HCT116 (cell line): ENCODE results near the gene PRSS21. TPM values are rescaled to one million over a fixed set of nuclear protein-coding genes. Genes with fewer than 3 reads are reported as not detected.

ENCODE experiments used
- ATAC-seq: fragments of 200-7000 bp; cut with Tn5 transposase; 2 replicates; pipeline ENCODE4 v1.9.1; 2020; ENCODE audit warnings: mild to moderate bottlenecking, moderate library complexity
- BruUV-seq: library from RNA; stranded (reverse); fragments of 400-500 nt; replicated peaks from 2 replicates; lab custom pipeline; 2021; lab: Mats Ljungman, UMichigan
- CTCF ChIA-PET: fragments of 300-600 bp; sonication (Branson Sonifier 250); formaldehyde crosslinking; loops from one replicate; lab custom pipeline; 2021; ENCODE audit warnings: antibody characterized with exemption; lab: Charles Lee
- POLR2A ChIA-PET: fragments of 300-600, 350-600 bp; sonication (Branson Sonifier 250); formaldehyde crosslinking; loops from one replicate; lab custom pipeline; 2021; ENCODE audit warnings: antibody characterized with exemption; lab: Charles Lee
- RAD21 ChIA-PET, 2 experiments: fragments of 300-600 bp; sonication (Branson Sonifier 250); formaldehyde crosslinking; loops; one replicate each; lab custom pipeline; 2023; ENCODE audit warnings: low total read pairs in 2 of 2; ENCODE audit not compliant: uncharacterized antibody in 2 of 2, unreplicated experiment in 2 of 2, low non-redundant PET in 1 of 2; lab: Charles Lee
- DNase-seq: peaks from one replicate; pipeline ENCODE4 v3.0.0-alpha.2; 2010; ENCODE audit warnings: low read depth, low spot score
- H2AFZ ChIP-seq: fragments of 200-600 bp; shearing (Covaris generic), sonication (generic); 2 replicates; pipeline ENCODE4 v1.6.1; 2017; ENCODE audit warnings: low read depth, mixed run types, mixed read lengths, antibody characterized with exemption, low read length; ENCODE audit not compliant: poor library complexity, severe bottlenecking
- H3K27ac ChIP-seq: 2 replicates; pipeline ENCODE4 v1.5.1; 2012; ENCODE audit warnings: low read depth, low read length
- H3K27me3 ChIP-seq: fragments of 200-600 bp; sonication (generic); 2 replicates; pipeline ENCODE4 v1.6.1; 2016; ENCODE audit warnings: mixed run types, low read length, mixed read lengths; ENCODE audit not compliant: insufficient read depth
- H3K36me3 ChIP-seq, 2 experiments: fragments of 200-500 bp in 1 of 2; fragments of 200-600 bp in 1 of 2; sonication (Bioruptor generic) in 1 of 2; sonication (generic) in 1 of 2; 2 replicates each; pipeline versions ENCODE4 v1.5.1 to v1.6.1; 2014 to 2016; ENCODE audit warnings: low read length in 2 of 2, inconsistent platforms in 1 of 2, mixed read lengths in 1 of 2, mixed run types in 1 of 2; ENCODE audit not compliant: insufficient read depth in 2 of 2, control insufficient read depth in 1 of 2
- H3K4me1 ChIP-seq, 2 experiments: fragments of 200-600 bp in 1 of 2; sonication (generic) in 1 of 2; 2 replicates each; pipeline versions ENCODE4 v1.5.1 to v1.6.1; 2012 to 2017; ENCODE audit warnings: low read length in 2 of 2, inconsistent platforms in 1 of 2, mild to moderate bottlenecking in 1 of 2, mixed read lengths in 1 of 2, mixed run types in 1 of 2, moderate library complexity in 1 of 2; ENCODE audit not compliant: insufficient read depth in 2 of 2, control insufficient read depth in 1 of 2
- H3K4me2 ChIP-seq: fragments of 200-600 bp; sonication (generic); 2 replicates; pipeline ENCODE4 v1.6.1; 2017; ENCODE audit warnings: mixed run types, low read length, mixed read lengths
- H3K4me3 ChIP-seq, 2 experiments: fragments of 200-600 bp in 1 of 2; sonication (generic) in 1 of 2; replicated peaks in 1 of 2; 2 replicates each; pipeline ENCODE4 v1.5.1; 2011 to 2016; ENCODE audit warnings: low read length in 2 of 2, control low read depth in 1 of 2, low read depth in 1 of 2, mild to moderate bottlenecking in 1 of 2, mixed read lengths in 1 of 2, mixed run types in 1 of 2
- H3K79me2 ChIP-seq: fragments of 200-600 bp; sonication (generic); 2 replicates; pipeline ENCODE4 v1.6.1; 2017; ENCODE audit warnings: mild to moderate bottlenecking, mixed run types, low read length, moderate library complexity, mixed read lengths; ENCODE audit not compliant: insufficient read depth
- H3K9ac ChIP-seq: fragments of 200-600 bp; sonication (generic); 2 replicates; pipeline ENCODE4 v1.6.1; 2016; ENCODE audit warnings: low read length, mixed read lengths
- H3K9me2 ChIP-seq: fragments of 200-600 bp; sonication (generic), shearing (Covaris generic); 2 replicates; pipeline ENCODE4 v1.6.1; 2017; ENCODE audit warnings: mixed run types, mild to moderate bottlenecking, moderate library complexity; ENCODE audit not compliant: insufficient read depth
- H3K9me3 ChIP-seq, 2 experiments: fragments of 200-500 bp in 1 of 2; fragments of 200-600 bp in 1 of 2; sonication (Bioruptor generic) in 1 of 2; sonication (generic) in 1 of 2; 2 replicates each; pipeline ENCODE4 v1.6.1; 2014 to 2017; ENCODE audit warnings: low read length in 2 of 2, mixed read lengths in 2 of 2, inconsistent platforms in 1 of 2, low read depth in 1 of 2, mild to moderate bottlenecking in 1 of 2, mixed run types in 1 of 2, moderate library complexity in 1 of 2; ENCODE audit not compliant: control insufficient read depth in 1 of 2, insufficient read depth in 1 of 2
- H4K20me1 ChIP-seq: fragments of 200-600 bp; sonication (generic), shearing (Covaris generic); 2 replicates; pipeline ENCODE4 v1.6.1; 2017; ENCODE audit warnings: mixed run types, mild to moderate bottlenecking, moderate library complexity; ENCODE audit not compliant: insufficient read depth
- CBX3 ChIP-seq: IDR thresholded peaks from 2 replicates; pipeline ENCODE4 v1.6.1; 2012; ENCODE audit warnings: low read depth
- CEBPB ChIP-seq: IDR thresholded peaks from 2 replicates; pipeline ENCODE4 v1.6.1; 2012; ENCODE audit warnings: low read depth
- ELF1 ChIP-seq: IDR thresholded peaks from 2 replicates; pipeline ENCODE4 v1.6.1; 2012; ENCODE audit warnings: low read depth, borderline replicate concordance
- EZH2phosphoT487 ChIP-seq: fragments of 200-600 bp; IDR thresholded peaks from 2 replicates; pipeline ENCODE4 v1.6.1; 2018; ENCODE audit warnings: antibody characterized with exemption, borderline replicate concordance
- JUND ChIP-seq: IDR thresholded peaks from 2 replicates; pipeline ENCODE4 v1.6.1; 2012
- MAX ChIP-seq: IDR thresholded peaks from 2 replicates; pipeline ENCODE4 v1.6.1; 2012
- POLR2A ChIP-seq: IDR thresholded peaks from 2 replicates; pipeline ENCODE4 v1.7.0; 2011; ENCODE audit warnings: borderline replicate concordance; ENCODE audit not compliant: insufficient read depth, insufficient read length; ENCODE audit errors: extremely low read depth
- POLR2AphosphoS5 ChIP-seq: IDR thresholded peaks from 2 replicates; pipeline ENCODE4 v1.6.1; 2011; ENCODE audit warnings: mild to moderate bottlenecking, low read depth, low read length, moderate library complexity
- REST ChIP-seq: IDR thresholded peaks from 2 replicates; pipeline ENCODE4 v1.6.1; 2012; ENCODE audit warnings: low read depth
- SIN3A ChIP-seq: IDR thresholded peaks from 2 replicates; pipeline ENCODE4 v1.6.1; 2012; ENCODE audit warnings: low read depth
- YY1 ChIP-seq: IDR thresholded peaks from 2 replicates; pipeline ENCODE4 v1.6.1; 2011; ENCODE audit warnings: low read length, low read depth, moderate library complexity, mild to moderate bottlenecking; ENCODE audit not compliant: insufficient replicate concordance; ENCODE audit errors: extremely low read depth
- ZBTB33 ChIP-seq: IDR thresholded peaks from 2 replicates; pipeline ENCODE4 v1.6.1; 2011; ENCODE audit warnings: mild to moderate bottlenecking, low read length, moderate library complexity; ENCODE audit not compliant: insufficient replicate concordance; ENCODE audit errors: extremely low read depth
- intact Hi-C: fragments of 100-400 bp; cut with micrococcal nuclease; formaldehyde crosslinking; loops from 2 replicates; pipeline ENCODE4 v1.10.0; 2022
- total RNA-seq: library from RNA; stranded (reverse); gene quantifications from one replicate; pipeline ENCODE4 v1.2.1, GENCODE V29; 2021; ENCODE audit not compliant: unreplicated experiment
- TF ChIP-seq, protein P1 (sequence below), 3 experiments: fragments of 200-600 bp in 1 of 3; sonication (generic) in 1 of 3; IDR thresholded peaks in 2 of 3; conservative IDR thresholded peaks in 1 of 3; 2 replicates each; pipeline ENCODE4 v1.5.1; 2012 to 2017; ENCODE audit warnings: low read depth in 2 of 3, low read length in 2 of 3, antibody characterized with exemption in 1 of 3, borderline replicate concordance in 1 of 3, control low read depth in 1 of 3, mild to moderate bottlenecking in 1 of 3, mixed read lengths in 1 of 3, mixed run types in 1 of 3, moderate library complexity in 1 of 3; ENCODE audit not compliant: insufficient read depth in 1 of 3

Gene PRSS21
- total RNA-seq, 1 experiment from 2014 or later: 0.39 TPM

GRCh38 chr16:2827374-2827791, 10.3 kb downstream of the PRSS21 start:
- Histone ChIP-seq H2AFZ (no peak overlapping the region), H3K36me3 (no peaks in the 10 kb centered on the region), H3K9ac (no peak overlapping the region), H3K27me3 (no peaks in the 10 kb centered on the region), H4K20me1 (no peaks in the 10 kb centered on the region), H3K4me2 (no peak overlapping the region), H3K27ac (no peak overlapping the region), H3K4me3 (no peak overlapping the region), H3K9me2 (no peaks in the 10 kb centered on the region), H3K4me1 (no peaks in the 10 kb centered on the region), H3K9me3 (no peaks in the 10 kb centered on the region), H3K79me2 (no peaks in the 10 kb centered on the region)
- intact Hi-C loops: no loop called here
- CTCF ChIA-PET: no interaction called here
- POLR2A ChIA-PET: no interaction called here
- RAD21 ChIA-PET: no interaction called here
- no TSS peak for BruUV-seq
- no peak for TF ChIP-seq JUND
- no peak for TF ChIP-seq ELF1
- TF ChIP-seq MAX: no peak
- TF ChIP-seq REST: no peak
- TF ChIP-seq, protein P1, sequence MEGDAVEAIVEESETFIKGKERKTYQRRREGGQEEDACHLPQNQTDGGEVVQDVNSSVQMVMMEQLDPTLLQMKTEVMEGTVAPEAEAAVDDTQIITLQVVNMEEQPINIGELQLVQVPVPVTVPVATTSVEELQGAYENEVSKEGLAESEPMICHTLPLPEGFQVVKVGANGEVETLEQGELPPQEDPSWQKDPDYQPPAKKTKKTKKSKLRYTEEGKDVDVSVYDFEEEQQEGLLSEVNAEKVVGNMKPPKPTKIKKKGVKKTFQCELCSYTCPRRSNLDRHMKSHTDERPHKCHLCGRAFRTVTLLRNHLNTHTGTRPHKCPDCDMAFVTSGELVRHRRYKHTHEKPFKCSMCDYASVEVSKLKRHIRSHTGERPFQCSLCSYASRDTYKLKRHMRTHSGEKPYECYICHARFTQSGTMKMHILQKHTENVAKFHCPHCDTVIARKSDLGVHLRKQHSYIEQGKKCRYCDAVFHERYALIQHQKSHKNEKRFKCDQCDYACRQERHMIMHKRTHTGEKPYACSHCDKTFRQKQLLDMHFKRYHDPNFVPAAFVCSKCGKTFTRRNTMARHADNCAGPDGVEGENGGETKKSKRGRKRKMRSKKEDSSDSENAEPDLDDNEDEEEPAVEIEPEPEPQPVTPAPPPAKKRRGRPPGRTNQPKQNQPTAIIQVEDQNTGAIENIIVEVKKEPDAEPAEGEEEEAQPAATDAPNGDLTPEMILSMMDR (IDR thresholded peaks at IDR 0.05 in 2 of 3, conservative IDR thresholded peaks at IDR 0.05 in 1 of 3; ENCODE audit: borderline replicate concordance in 1 of 3, insufficient read depth in 1 of 3, low read depth in 2 of 3, low read length in 2 of 3): no peak
- no peak for TF ChIP-seq YY1
- TF ChIP-seq POLR2A: no peak
- TF ChIP-seq ZBTB33: no peak
- no peak for TF ChIP-seq CEBPB
- no peak for TF ChIP-seq EZH2phosphoT487
- no peak for TF ChIP-seq SIN3A
- TF ChIP-seq CBX3: no peak
- no peak for TF ChIP-seq POLR2AphosphoS5
- DNase-seq: no peak
- no peak for ATAC-seq
